Activated T-cell treated with anti-CD3 and anti-CD28 coated beads for 4 hours (primary cell): ENCODE measurements around the gene DLGAP4.
A peak's percentile ranks its signal among the peaks of the same experiment; 100 is the strongest.

ENCODE experiments used
- DNase-seq: peaks from one replicate; pipeline ENCODE4 v3.0.0-alpha.2; 2020

The DLGAP4 gene

DNA sequence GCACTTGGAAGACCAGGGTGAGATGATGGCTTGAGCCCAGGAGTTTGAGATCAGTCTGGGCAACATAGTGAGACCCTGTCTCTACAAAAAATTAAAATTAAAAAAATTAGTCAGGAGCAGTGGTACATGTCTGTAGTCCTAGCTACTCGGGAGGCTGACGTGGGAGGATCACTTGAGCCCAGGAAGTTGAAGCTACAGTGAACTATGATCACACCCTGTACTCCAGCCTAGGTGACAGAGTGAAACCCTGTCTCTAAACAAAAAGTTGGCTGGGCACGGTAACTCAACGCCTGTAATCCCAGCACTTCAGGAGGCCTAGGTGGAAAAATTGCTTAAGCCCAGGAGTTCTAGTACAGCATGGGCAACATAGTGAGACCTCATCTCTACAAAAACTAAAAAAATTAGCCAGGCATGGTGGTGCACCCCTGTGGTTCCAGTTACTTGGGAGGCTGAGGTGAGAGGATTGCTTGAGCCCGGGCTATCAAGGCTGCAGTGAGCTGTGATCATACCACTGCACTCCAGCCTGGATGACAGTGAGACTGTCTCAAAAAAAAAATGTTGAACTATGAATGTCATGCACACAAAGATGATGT is 174.4 kb downstream of the DLGAP4 start:
- no peak for DNase-seq

GRCh38 chr20:36481380-36482043 is 175.4 kb downstream of the DLGAP4 start:
- DNase-seq: no peak

DNA sequence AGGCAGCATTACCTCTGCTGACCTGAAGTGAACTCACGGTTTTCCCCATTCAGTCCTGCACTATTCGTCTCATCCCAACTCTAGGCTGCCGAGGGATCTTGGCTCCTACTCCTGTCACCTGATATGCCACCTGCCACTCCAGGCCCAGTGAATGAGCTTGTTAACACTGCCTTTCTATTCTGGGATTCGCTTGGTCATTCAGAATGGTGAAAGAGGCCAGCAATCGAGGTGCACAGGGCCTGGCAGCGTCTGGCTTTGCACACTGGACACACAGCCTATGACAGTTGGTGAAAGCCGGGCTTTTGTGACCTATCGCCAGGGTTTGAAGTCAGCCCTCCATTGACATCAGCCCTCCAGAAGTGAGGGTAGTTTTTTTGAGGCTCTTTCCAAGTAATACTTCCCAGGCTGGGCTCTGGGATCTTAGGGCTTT is 175.9 kb downstream of the DLGAP4 start:
- DNase-seq: no peak

GRCh38 chr20:36483209-36483918 is 177.2 kb downstream of the DLGAP4 start:
- no peak for DNase-seq

- DNase-seq: no peak
Observed at GRCh38 chr20:36483919-36484808, 178.0 kb downstream of the DLGAP4 start.

DNA sequence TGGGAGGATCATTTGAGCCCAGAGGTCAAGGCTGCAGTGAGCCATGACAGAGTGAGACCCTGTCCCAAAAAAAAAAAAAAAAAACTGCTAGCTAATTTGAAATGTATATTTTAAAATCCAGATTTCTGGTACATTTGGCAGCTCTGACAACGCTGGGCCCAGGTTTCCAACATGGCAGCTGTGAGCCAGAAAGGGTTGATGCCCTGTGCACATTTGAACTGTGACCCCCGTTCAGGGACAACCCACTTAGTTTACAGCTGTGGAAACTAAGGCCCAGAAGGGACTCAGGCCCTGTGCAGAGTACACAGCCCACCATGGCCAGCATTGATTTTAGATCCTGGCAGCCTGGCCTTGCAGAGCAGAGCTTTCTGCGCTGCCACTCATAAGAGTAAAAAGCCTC is 179.1 kb downstream of the DLGAP4 start:
- no peak for DNase-seq

- no peak for DNase-seq
Observed at GRCh38 chr20:36487069-36487468, 180.9 kb downstream of the DLGAP4 start.

GRCh38 chr20:36490191-36490590 is 184.1 kb downstream of the DLGAP4 start:
- no peak for DNase-seq

- peak; percentile 32 for DNase-seq
Observed at GRCh38 chr20:36491901-36492617, 185.9 kb downstream of the DLGAP4 start.

GRCh38 chr20:36493051-36493800 is 187.1 kb downstream of the DLGAP4 start:
- DNase-seq: no peak

DNA sequence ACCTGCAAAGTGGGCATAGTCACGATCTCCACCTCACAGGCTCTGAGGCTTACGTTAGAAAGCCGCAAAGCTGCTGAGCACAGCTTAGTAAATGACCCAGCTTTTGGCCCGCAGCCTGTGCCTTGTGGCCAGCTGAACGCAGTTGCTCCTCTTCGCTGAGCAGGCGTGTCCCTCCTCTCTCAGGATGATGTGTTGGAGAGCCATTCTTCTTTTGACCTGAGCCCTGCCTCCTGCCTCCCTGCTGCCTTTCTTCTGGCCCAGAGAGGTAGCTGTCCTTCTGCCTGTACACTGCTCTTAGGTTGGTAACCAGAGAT is 187.6 kb downstream of the DLGAP4 start:
- DNase-seq: no peak

- DNase-seq: no peak
Observed at GRCh38 chr20:36496707-36497669, 190.8 kb downstream of the DLGAP4 start.

DNA sequence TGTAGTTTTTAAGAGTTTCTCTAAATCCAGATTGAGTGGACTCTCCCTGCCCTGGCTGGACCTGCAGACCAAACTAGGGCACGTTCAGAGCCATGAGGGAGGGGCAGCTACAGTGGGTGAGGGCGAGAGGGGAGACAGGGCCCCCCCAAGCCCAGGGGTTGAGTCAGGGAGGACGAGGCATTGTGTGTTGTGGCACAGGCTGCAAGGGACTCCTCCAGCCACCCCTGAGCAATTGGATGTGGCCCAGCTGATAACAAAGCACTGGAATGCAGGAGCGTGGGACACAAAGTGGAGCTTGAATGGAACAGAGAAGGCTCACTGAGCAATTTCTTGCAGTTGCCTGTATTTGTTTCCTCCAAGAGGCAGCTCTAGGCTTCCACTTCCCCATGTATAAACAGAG is 191.7 kb downstream of the DLGAP4 start:
- no peak for DNase-seq

DNA sequence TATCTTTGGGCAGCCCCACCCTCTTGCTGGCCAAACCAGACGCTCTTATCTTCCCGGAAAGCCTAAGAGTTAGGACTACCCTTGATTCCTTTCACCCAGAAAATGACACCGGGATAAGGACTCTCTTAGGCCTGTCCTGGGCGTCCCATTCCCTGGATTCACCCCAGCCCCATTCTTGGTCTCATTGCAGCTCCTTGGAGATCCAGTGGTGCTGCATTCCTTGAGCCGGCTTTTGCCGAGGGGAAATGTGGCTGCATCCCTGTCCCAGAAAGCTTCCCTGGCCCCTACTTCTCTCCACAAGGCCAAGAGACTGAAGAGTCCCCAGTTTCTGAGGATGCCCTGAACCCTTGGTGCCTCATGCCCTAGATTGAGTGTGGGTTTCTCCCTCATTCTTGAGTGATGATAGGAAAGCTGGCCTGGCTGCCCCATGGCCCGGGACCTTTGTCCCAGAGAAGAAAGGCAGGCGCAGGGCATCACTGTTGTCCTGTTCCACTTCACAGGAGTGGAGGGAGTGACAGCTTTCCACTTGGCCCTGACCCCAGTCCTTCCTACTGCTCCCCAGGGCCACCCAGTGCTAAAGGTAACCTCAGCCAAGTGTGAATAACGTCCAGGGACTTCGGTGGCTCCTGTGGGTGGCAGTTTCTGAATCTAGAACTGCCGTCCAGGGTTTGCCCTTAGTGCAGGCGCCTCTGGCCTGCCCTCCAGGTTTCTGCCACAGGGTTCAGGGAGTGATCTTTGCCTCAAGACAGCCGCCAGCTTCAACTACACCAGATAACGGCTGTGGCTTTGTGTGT is 192.4 kb downstream of the DLGAP4 start:
- no peak for DNase-seq

DNA sequence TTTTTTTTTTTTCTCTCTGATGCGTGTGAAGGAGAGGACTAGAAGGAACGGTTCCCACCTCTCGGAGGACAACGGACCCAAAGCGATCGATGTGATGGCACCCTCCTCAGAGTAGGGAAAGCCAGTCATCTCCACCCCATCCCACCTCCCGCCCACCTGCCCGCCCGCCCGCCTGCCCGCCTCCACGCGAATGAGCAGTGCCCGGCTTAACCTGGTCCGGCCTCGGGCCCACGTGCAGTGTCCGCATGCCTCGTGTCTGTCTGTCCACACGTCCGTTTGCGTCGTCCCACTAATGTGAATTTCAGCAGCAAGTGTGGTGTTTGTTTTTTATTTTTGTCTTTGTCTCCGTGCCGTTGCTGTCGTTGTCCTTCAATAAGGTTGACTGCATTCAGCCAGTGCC is 193.1 kb downstream of the DLGAP4 start:
- no peak for DNase-seq

- DNase-seq: no peak
Observed at GRCh38 chr20:36499723-36500501, 193.8 kb downstream of the DLGAP4 start.

- DNase-seq: no peak
Observed at GRCh38 chr20:36501367-36502006, 195.3 kb downstream of the DLGAP4 start.

GRCh38 chr20:36504295-36504694 is 198.2 kb downstream of the DLGAP4 start:
- DNase-seq: no peak

GRCh38 chr20:36506253-36506652 is 200.1 kb downstream of the DLGAP4 start:
- no peak for DNase-seq
